K562 (cell line): ENCODE measurements around the gene CACNA1A. TPM values are rescaled to one million over a fixed set of nuclear protein-coding genes. Genes with fewer than 3 reads are reported as not detected.
"Not testable (repeated sequence)": the region's sequence is repeated elsewhere in the genome, so short reads cannot be mapped to it uniquely, and the experiment has no call there.

Experiments used
- ATAC-seq: fragments of 200-7000 bp; cut with Tn5 transposase; 3 replicates; pipeline ENCODE4 v1.9.1; 2020; ENCODE audit warnings: moderate library complexity
- BruUV-seq: library from RNA; stranded (reverse); fragments of 400-500 nt; replicated peaks from 2 replicates; lab custom pipeline; 2021; lab: Mats Ljungman, UMichigan
- CTCF ChIA-PET: fragments of 300-600 bp; formaldehyde crosslinking; extraction: SDS; loops from one replicate; lab custom pipeline; 2021; ENCODE audit warnings: low intra/inter-chr PET ratio; lab: Yijun Ruan, JAX
- POLR2A ChIA-PET: fragments of 300-600, 350-650 bp; sonication (Branson Sonifier 250); formaldehyde crosslinking; extraction: SDS; loops from one replicate; lab custom pipeline; 2021; ENCODE audit warnings: antibody characterized with exemption, inconsistent platforms; lab: Yijun Ruan, JAX
- DNase-seq, 4 experiments: peaks; one replicate each; pipeline versions ENCODE4 v3.0.0 to v3.0.0-alpha.2; 2011 to 2018; ENCODE audit warnings: low spot score in 3 of 4, mixed read lengths in 3 of 4; ENCODE audit errors: extremely low read depth in 1 of 4
- FAIRE-seq: peaks from 2 replicates; lab custom pipeline; 2011; peaks lifted over from hg19 to GRCh38; lab: Jason Lieb, UNC
- H2AFZ ChIP-seq: 2 replicates; pipeline ENCODE4 v1.6.0; 2011; ENCODE audit warnings: low read depth, low read length, control low read depth, inconsistent platforms
- H3K27ac ChIP-seq: fragments of 200-600 bp; 3 replicates; pipeline ENCODE4 v1.8.0; 2011; ENCODE audit warnings: low read depth, mild to moderate bottlenecking, control low read depth, inconsistent platforms, low read length, moderate library complexity, mixed read lengths; ENCODE audit errors: extremely low read depth
- H3K27me3 ChIP-seq, 2 experiments: fragments of 300-600 bp in 1 of 2; 2 replicates in 1 of 2; 3 replicates in 1 of 2; pipeline versions ENCODE4 v1.6.0 to v1.8.0; 2011; ENCODE audit warnings: inconsistent platforms in 2 of 2, low read length in 2 of 2, mild to moderate bottlenecking in 1 of 2, mixed read lengths in 1 of 2, moderate library complexity in 1 of 2; ENCODE audit not compliant: control insufficient read depth in 2 of 2, insufficient read depth in 2 of 2
- H3K36me3 ChIP-seq: fragments of 300-600 bp; 3 replicates; pipeline ENCODE4 v1.8.0; 2011; ENCODE audit warnings: mild to moderate bottlenecking, low read length, inconsistent platforms; ENCODE audit not compliant: control insufficient read depth, insufficient read depth
- H3K4me1 ChIP-seq, 2 experiments: fragments of 200-600 bp in 1 of 2; replicated peaks in 1 of 2; 2 replicates in 1 of 2; 3 replicates in 1 of 2; pipeline versions ENCODE4 v1.5.1 to v1.8.0; 2011; ENCODE audit warnings: inconsistent platforms in 2 of 2, low read length in 2 of 2, mild to moderate bottlenecking in 1 of 2, mixed read lengths in 1 of 2, moderate library complexity in 1 of 2; ENCODE audit not compliant: control insufficient read depth in 2 of 2, insufficient read depth in 2 of 2
- H3K4me2 ChIP-seq: 2 replicates; pipeline ENCODE4 v1.6.1; 2011; ENCODE audit warnings: low read length, control low read depth, inconsistent platforms, mixed read lengths; ENCODE audit not compliant: insufficient read depth
- H3K4me3 ChIP-seq: fragments of 200-600 bp; sonication (generic), shearing (Covaris generic); 2 replicates; pipeline ENCODE4 v1.5.1; 2016; ENCODE audit warnings: control low read depth, inconsistent platforms
- H3K79me2 ChIP-seq: fragments of 200-600 bp; 3 replicates; pipeline ENCODE4 v1.8.0; 2011; ENCODE audit warnings: low read length, inconsistent platforms; ENCODE audit not compliant: control insufficient read depth, insufficient read depth
- H3K9ac ChIP-seq, 2 experiments: 2 replicates each; pipeline versions ENCODE4 v1.6.0 to v1.6.1; 2011; ENCODE audit warnings: low read depth in 2 of 2, low read length in 2 of 2, control low read depth in 1 of 2, inconsistent platforms in 1 of 2, mild to moderate bottlenecking in 1 of 2, mixed read lengths in 1 of 2; ENCODE audit not compliant: insufficient read depth in 1 of 2
- H3K9me1 ChIP-seq: one replicate; pipeline ENCODE4 v1.6.0; 2011; ENCODE audit warnings: inconsistent platforms, mild to moderate bottlenecking, low read length, moderate library complexity; ENCODE audit not compliant: control insufficient read depth, insufficient read depth
- H3K9me3 ChIP-seq: replicated peaks from 2 replicates; pipeline ENCODE4 v1.5.1; 2011; ENCODE audit warnings: low read depth, low read length, inconsistent platforms; ENCODE audit not compliant: control insufficient read depth, insufficient read depth
- H4K20me1 ChIP-seq: replicated peaks from 2 replicates; pipeline ENCODE4 v1.6.1; 2011; ENCODE audit warnings: low read length, inconsistent platforms, mixed read lengths; ENCODE audit not compliant: control insufficient read depth, insufficient read depth
- BCOR ChIP-seq: fragments of 450-650 bp; IDR thresholded peaks from 2 replicates; pipeline ENCODE4 v1.6.1; 2016
- DPF2 ChIP-seq: fragments of 450-650 bp; IDR thresholded peaks from 2 replicates; pipeline ENCODE4 v1.6.1; 2016
- JUND ChIP-seq, 2 experiments: IDR thresholded peaks; 2 replicates in 1 of 2; 3 replicates in 1 of 2; pipeline ENCODE4 v1.6.1; 2011; ENCODE audit warnings: borderline replicate concordance in 2 of 2, low read depth in 2 of 2, low read length in 2 of 2, improper control_type of control experiment in 1 of 2, missing biosample characterization in 1 of 2, missing genetic modification characterization in 1 of 2, missing genetic modification reagents in 1 of 2
- KAT8 ChIP-seq: fragments of 450-650 bp; IDR thresholded peaks from 2 replicates; pipeline ENCODE4 v1.6.1; 2016; ENCODE audit warnings: low read depth, mild to moderate bottlenecking
- NCOA2 ChIP-seq, 2 experiments: fragments of 450-650 bp; IDR thresholded peaks; 2 replicates each; pipeline ENCODE4 v1.6.1; 2018; ENCODE audit warnings: mild to moderate bottlenecking in 2 of 2, moderate library complexity in 1 of 2; ENCODE audit not compliant: partially characterized antibody in 2 of 2
- RBM25 ChIP-seq: fragments of 200-400 bp; formaldehyde crosslinking; IDR thresholded peaks from 2 replicates; pipeline ENCODE4 v1.6.1; 2018; ENCODE audit warnings: low read length, low read depth, moderate library complexity; ENCODE audit not compliant: severe bottlenecking
- TCF3 ChIP-seq: sonication (generic); formaldehyde crosslinking; IDR thresholded peaks from 2 replicates; pipeline ENCODE4 v1.4.0; 2020; ENCODE audit warnings: mild to moderate bottlenecking, missing genetic modification reagents
- TEAD4 ChIP-seq, 2 experiments: sonication (generic) in 1 of 2; formaldehyde crosslinking in 1 of 2; IDR thresholded peaks; 2 replicates each; pipeline versions ENCODE4 v1.6.1 to v1.8.0; 2012 to 2022; ENCODE audit warnings: borderline replicate concordance in 1 of 2, inconsistent platforms in 1 of 2, low read length in 1 of 2, mild to moderate bottlenecking in 1 of 2, missing genetic modification reagents in 1 of 2
- ZNF140 ChIP-seq: fragments of 250-450 bp; sonication (Bioruptor Pico); IDR thresholded peaks from 2 replicates; pipeline ENCODE4 v1.8.0; 2021; ENCODE audit warnings: moderate library complexity, mild to moderate bottlenecking, inconsistent platforms
- WGBS: fragments of 100-300 bp; shearing (Covaris generic); methylation state at CpG from one replicate; pipeline ENCODE4 v1.1.6; 2016; ENCODE audit warnings: low coverage, mixed read lengths; ENCODE audit not compliant: insufficient coverage; ENCODE audit errors: missing lambda C conversion rate; 5-methylcytosine and 5-hydroxymethylcytosine counted together
- in situ Hi-C: fragments of 300-500 bp; cut with MboI; formaldehyde crosslinking; loops from 4 replicates; pipeline ENCODE4 v1.15.0; 2018; ENCODE audit warnings: inconsistent platforms, mixed read lengths
- intact Hi-C: fragments of 100-400 bp; cut with micrococcal nuclease; formaldehyde crosslinking; loops from 2 replicates; pipeline ENCODE4 v1.14.2; 2022
- polyA plus RNA-seq, 8 experiments: library from polyadenylated mRNA; depleted of rRNA in 4 of 8; stranded (reverse) in 5 of 8; unstranded in 3 of 8; fragments of >200 nt; fragmentation: Nextera tagmentation in 2 of 8; fragmentation: Illumina TruSeq in 1 of 8; extraction: Ambion mirVana in 2 of 8; extraction: Trizol in 1 of 8; gene quantifications; 2 replicates each; pipeline versions ENCODE4 v1.2.1 to v1.2.3, GENCODE V29; 2011 to 2014; ENCODE audit warnings: inconsistent platforms in 1 of 8, missing spikeins in 1 of 8
- total RNA-seq, 7 experiments: library from RNA; depleted of rRNA in 6 of 7; stranded (reverse); fragments of >200 nt in 6 of 7; fragmentation: Illumina TruSeq in 2 of 7; extraction: Trizol in 2 of 7; gene quantifications; 2 replicates each; pipeline versions ENCODE4 v1.2.1 to v1.2.3, GENCODE V29; 2011 to 2021; ENCODE audit warnings: low replicate concordance in 1 of 7
- TF ChIP-seq, protein P1 (sequence below): fragments of 250-450 bp; sonication (Bioruptor Pico); IDR thresholded peaks from 2 replicates; pipeline ENCODE4 v1.8.0; 2021; ENCODE audit warnings: borderline replicate concordance, mild to moderate bottlenecking, moderate library complexity; ENCODE audit not compliant: poor library complexity, severe bottlenecking

CACNA1A gene
- total and polyA plus RNA-seq, 9 of the 15 experiments (the other 6 are each of a cell fraction or from before 2014, with no cell fraction given): 0.03 to 0.20 (median 0.09) TPM; not detected in 1

DNA sequence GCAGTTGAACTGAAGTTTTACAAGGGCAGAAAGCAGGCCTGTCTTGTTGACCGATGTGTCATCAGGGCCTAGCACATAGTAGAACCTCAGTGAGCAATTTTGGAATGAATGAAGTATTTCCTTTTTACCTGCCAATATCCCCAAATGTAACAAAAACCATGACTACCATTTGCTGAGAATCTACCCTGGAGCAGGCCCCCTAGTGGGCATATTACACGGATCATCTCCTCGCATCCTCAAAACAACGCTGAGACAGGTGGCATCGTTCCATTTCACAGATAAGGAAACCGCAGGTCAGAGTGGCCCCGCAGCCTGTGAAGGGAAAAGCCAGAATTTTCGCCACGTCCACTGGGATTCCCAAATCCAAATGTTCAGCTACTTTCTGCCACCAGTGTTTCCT, 77.9 kb downstream of the CACNA1A start (continued):
- no peak for TF ChIP-seq NCOA2 (IDR thresholded peaks at IDR 0.05; ENCODE audit: partially characterized antibody in 2 of 2)
- peak; percentile 34; the same call in 1 of the 2 replicates for TF ChIP-seq TCF3
- 0 out of 2 replicates have a peak, but pooled peaks have one; percentile 5 for TF ChIP-seq JUND (IDR thresholded peaks at IDR 0.05; ENCODE audit: borderline replicate concordance, low read depth, low read length)
- no peak for TF ChIP-seq JUND (tag; IDR thresholded peaks at IDR 0.05; ENCODE audit: borderline replicate concordance, low read depth, low read length)
- TF ChIP-seq ZNF140 (CRISPR knock-in tag): no peak
- TF ChIP-seq TEAD4 (IDR thresholded peaks at IDR 0.05; ENCODE audit: low read length): 0 out of 2 replicates have a peak, but pooled peaks have one; percentile 37
- TF ChIP-seq TEAD4 (CRISPR knock-in tag; IDR thresholded peaks at IDR 0.05; ENCODE audit: borderline replicate concordance): no peak
- TF ChIP-seq DPF2: peak; percentile 41; the same call in 1 of the 2 replicates
- TF ChIP-seq KAT8: no peak
- TF ChIP-seq RBM25: peak; percentile 6

GRCh38 chr19:13427273-13428051, 78.8 kb downstream of the CACNA1A start:
- Histone ChIP-seq H3K9me3 (no peaks in the 10 kb centered on the region), H3K4me2 (no peak overlapping the region), H3K4me3 (no peak overlapping the region), H3K79me2 (no peaks in the 10 kb centered on the region), H3K36me3 (no peaks in the 10 kb centered on the region), H2AFZ (no peak overlapping the region), H3K4me1 (no peaks in the 10 kb centered on the region; a peak in 2 of 5 replicates), H3K9me1 (no peaks in the 10 kb centered on the region), H3K9ac (no peak overlapping the region), H4K20me1 (no peaks in the 10 kb centered on the region), H3K27ac (no peak overlapping the region), H3K27me3 (peaks cover 0 to 5% of the 10 kb centered on the region in 2 experiments; a peak in 1 of 5 replicates)
- no TSS peak for BruUV-seq
- ChIA-PET POLR2A (no interaction called here), CTCF (interaction anchor here (0.6 to 4.8 kb wide), 4 partner anchors 61 to 462 kb away, joined by 4 to 34 read pairs (median 6); no protein-coding TSS in a partner anchor)
- DNase-seq: no peak
- 24% methylated on average over 8 of the region's 11 CpGs for WGBS
- in situ Hi-C loops: loop anchor here (10.0 kb wide), 1 partner anchor 453 kb away; no protein-coding TSS in a partner anchor
- intact Hi-C loops: no loop called here
- no peak for FAIRE-seq
- ATAC-seq: no peak
- TF ChIP-seq RBM25 (peak; percentile 82), BCOR (peak; percentile 55; the same call in 1 of the 2 replicates)
- TF ChIP-seq, protein P1, sequence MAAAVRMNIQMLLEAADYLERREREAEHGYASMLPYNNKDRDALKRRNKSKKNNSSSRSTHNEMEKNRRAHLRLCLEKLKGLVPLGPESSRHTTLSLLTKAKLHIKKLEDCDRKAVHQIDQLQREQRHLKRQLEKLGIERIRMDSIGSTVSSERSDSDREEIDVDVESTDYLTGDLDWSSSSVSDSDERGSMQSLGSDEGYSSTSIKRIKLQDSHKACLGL (CRISPR knock-in tag): no peak

DNA sequence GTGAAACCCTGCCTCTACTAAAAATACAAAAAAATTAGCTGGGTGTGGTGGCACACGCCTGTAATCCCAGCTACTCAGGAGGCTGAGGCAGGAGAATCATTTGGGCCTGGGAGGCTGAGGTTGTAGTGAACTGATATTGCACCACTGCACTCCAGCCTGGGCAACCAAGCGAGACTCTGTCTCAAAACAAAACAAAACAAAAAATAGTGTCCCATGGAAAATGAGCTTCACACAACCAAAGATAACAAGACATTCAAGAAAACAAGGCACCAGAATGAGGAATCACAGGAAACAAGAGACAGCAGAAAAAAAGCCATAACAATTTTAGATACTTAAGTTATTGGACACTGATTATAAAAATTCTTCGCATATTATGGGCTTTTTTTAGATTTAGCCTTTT, 80.4 kb downstream of the CACNA1A start:
- H2AFZ ChIP-seq, H3K9me3 ChIP-seq, H3K4me3 ChIP-seq, intact Hi-C loops, H3K27ac ChIP-seq, H3K36me3 ChIP-seq, H3K79me2 ChIP-seq, H3K27me3 ChIP-seq, H3K9ac ChIP-seq, H3K4me2 ChIP-seq, ATAC-seq, CTCF ChIA-PET, H3K4me1 ChIP-seq, BruUV-seq, H4K20me1 ChIP-seq, H3K9me1 ChIP-seq, FAIRE-seq, DNase-seq: not testable (repeated sequence)
- in situ Hi-C loops: loop anchor here (10.0 kb wide), 1 partner anchor 451 kb away; no protein-coding TSS in a partner anchor
- POLR2A ChIA-PET: interaction anchor here (0.7 to 1.2 kb wide), 3 partner anchors 12 to 27 kb away, joined by 3 read pairs; no protein-coding TSS in a partner anchor
- 4% methylated on average over 3 of the region's 3 CpGs for WGBS
